ENCODE measurements around the gene PAPSS2.

The PAPSS2 gene

GRCh38 chr10:87750001-87750671 is 90.5 kb downstream of the PAPSS2 start:
- no peak for DNase-seq (ENCODE audit: low read depth in 2 of 2)

GRCh38 chr10:87750817-87751216 is 91.1 kb downstream of the PAPSS2 start:
- no peak for DNase-seq (ENCODE audit: low read depth in 2 of 2)

- DNase-seq (ENCODE audit: low read depth in 2 of 2) = no peak
Observed at GRCh38 chr10:87751274-87751673, 91.6 kb downstream of the PAPSS2 start.

- no peak for DNase-seq (ENCODE audit: low read depth in 2 of 2)
Observed at GRCh38 chr10:87752566-87752965, 92.9 kb downstream of the PAPSS2 start.

GRCh38 chr10:87753995-87754866 is 94.6 kb downstream of the PAPSS2 start:
- DNase-seq (ENCODE audit: low read depth in 2 of 2) = no peak

- DNase-seq (ENCODE audit: low read depth in 2 of 2) = no peak
Observed at GRCh38 chr10:87757685-87758084, 98.0 kb downstream of the PAPSS2 start.

GRCh38 chr10:87759551-87759950 is 99.9 kb downstream of the PAPSS2 start:
- DNase-seq (ENCODE audit: low read depth in 2 of 2) = no peak

- no peak for DNase-seq (ENCODE audit: low read depth in 2 of 2)
Observed at GRCh38 chr10:87760195-87760905, 100.7 kb downstream of the PAPSS2 start.

- DNase-seq (ENCODE audit: low read depth in 2 of 2) = no peak
Observed at GRCh38 chr10:87761153-87761552, 101.5 kb downstream of the PAPSS2 start.

- DNase-seq (ENCODE audit: low read depth in 2 of 2) = peak; percentile 1 to 9
Observed at GRCh38 chr10:87761892-87762291, 102.2 kb downstream of the PAPSS2 start.

GRCh38 chr10:87763086-87763861 is 103.6 kb downstream of the PAPSS2 start:
- no peak for DNase-seq (ENCODE audit: low read depth in 2 of 2)

GRCh38 chr10:87764072-87764934 is 104.6 kb downstream of the PAPSS2 start:
- DNase-seq (ENCODE audit: low read depth in 2 of 2) = no peak

GRCh38 chr10:87765666-87766376 is 106.1 kb downstream of the PAPSS2 start:
- no peak for DNase-seq (ENCODE audit: low read depth in 2 of 2)

- no peak for DNase-seq (ENCODE audit: low read depth in 2 of 2)
Observed at GRCh38 chr10:87767253-87767652, 107.6 kb downstream of the PAPSS2 start.

- DNase-seq (ENCODE audit: low read depth in 2 of 2) = no peak
Observed at GRCh38 chr10:87771871-87772500, 112.3 kb downstream of the PAPSS2 start.

GRCh38 chr10:87775766-87776165 is 116.1 kb downstream of the PAPSS2 start:
- no peak for DNase-seq (ENCODE audit: low read depth in 2 of 2)

GRCh38 chr10:87776328-87776727 is 116.7 kb downstream of the PAPSS2 start:
- DNase-seq (ENCODE audit: low read depth in 2 of 2) = no peak

GRCh38 chr10:87781545-87781944 is 121.9 kb downstream of the PAPSS2 start:
- DNase-seq (ENCODE audit: low read depth in 2 of 2) = no peak

- DNase-seq (ENCODE audit: low read depth in 2 of 2) = no peak
Observed at GRCh38 chr10:87782721-87783120, 123.0 kb downstream of the PAPSS2 start.

- DNase-seq (ENCODE audit: low read depth in 2 of 2) = no peak
Observed at GRCh38 chr10:87786421-87786820, 126.7 kb downstream of the PAPSS2 start.
